Mucosa of descending colon (tissue), 3 donors: ENCODE results near the gene DSP. TPM values are rescaled to one million over a fixed set of nuclear protein-coding genes. Genes with fewer than 3 reads are reported as not detected.

Source experiments
- ATAC-seq: fragments of 200-7000 bp; cut with Tn5 transposase; one replicate; pipeline ENCODE4 v1.9.1; 2020; ENCODE audit warnings: mild to moderate bottlenecking, moderate library complexity
- DNase-seq, 3 donors: peaks; one replicate each; pipeline ENCODE4 v3.0.0-alpha.2; 2020
- H3K36me3 ChIP-seq: fragments of 200-600 bp; one replicate; pipeline ENCODE4 v1.8.0; 2021; ENCODE audit warnings: low read depth, mild to moderate bottlenecking
- H3K4me1 ChIP-seq: fragments of 200-600 bp; one replicate; pipeline ENCODE4 v1.8.0; 2021; ENCODE audit warnings: low read depth, mild to moderate bottlenecking
- H3K4me3 ChIP-seq: fragments of 200-600 bp; one replicate; pipeline ENCODE4 v1.8.0; 2021; ENCODE audit warnings: mild to moderate bottlenecking
- H3K9me3 ChIP-seq: fragments of 200-600 bp; one replicate; pipeline ENCODE4 v1.8.0; 2021; ENCODE audit warnings: mild to moderate bottlenecking
- intact Hi-C, 2 donors: fragments of 100-400 bp; cut with DNase I in 1 of 2; cut with micrococcal nuclease in 1 of 2; formaldehyde crosslinking; loops; one replicate each; pipeline versions ENCODE4 v1.11.0 to v1.11.1; 2022; cut with DNase I, micrococcal nuclease
- long read RNA-seq, 2 donors: library from polyadenylated mRNA; unstranded; transcript quantifications; one replicate each; pipeline ENCODE4 v2.0.0, GENCODE V29; 2019 to 2021
- total RNA-seq, 3 donors: library from RNA; stranded (reverse); fragmentation: NEBNext Ultra II Directional in 2 of 3; extraction: Animal tissue kit (Norgen Biotek cat#: 25700) in 2 of 3; gene quantifications; one replicate each; pipeline versions ENCODE4 v1.2.1 to v1.2.4, GENCODE V29; 2021 to 2023
- TF ChIP-seq, protein P1 (sequence below): fragments of 200-600 bp; IDR thresholded peaks from one replicate; pipeline ENCODE4 v1.8.0; 2022; ENCODE audit warnings: antibody characterized with exemption, mild to moderate bottlenecking
- donor health status: DM: no; HTN: no; CAD: no; lungs with moderate emphysema.
- donor health status: DM: no; HTN: no; CAD: no.
- donor health status: DM: no; HTN: yes; CAD: no.

The DSP gene, protein sequence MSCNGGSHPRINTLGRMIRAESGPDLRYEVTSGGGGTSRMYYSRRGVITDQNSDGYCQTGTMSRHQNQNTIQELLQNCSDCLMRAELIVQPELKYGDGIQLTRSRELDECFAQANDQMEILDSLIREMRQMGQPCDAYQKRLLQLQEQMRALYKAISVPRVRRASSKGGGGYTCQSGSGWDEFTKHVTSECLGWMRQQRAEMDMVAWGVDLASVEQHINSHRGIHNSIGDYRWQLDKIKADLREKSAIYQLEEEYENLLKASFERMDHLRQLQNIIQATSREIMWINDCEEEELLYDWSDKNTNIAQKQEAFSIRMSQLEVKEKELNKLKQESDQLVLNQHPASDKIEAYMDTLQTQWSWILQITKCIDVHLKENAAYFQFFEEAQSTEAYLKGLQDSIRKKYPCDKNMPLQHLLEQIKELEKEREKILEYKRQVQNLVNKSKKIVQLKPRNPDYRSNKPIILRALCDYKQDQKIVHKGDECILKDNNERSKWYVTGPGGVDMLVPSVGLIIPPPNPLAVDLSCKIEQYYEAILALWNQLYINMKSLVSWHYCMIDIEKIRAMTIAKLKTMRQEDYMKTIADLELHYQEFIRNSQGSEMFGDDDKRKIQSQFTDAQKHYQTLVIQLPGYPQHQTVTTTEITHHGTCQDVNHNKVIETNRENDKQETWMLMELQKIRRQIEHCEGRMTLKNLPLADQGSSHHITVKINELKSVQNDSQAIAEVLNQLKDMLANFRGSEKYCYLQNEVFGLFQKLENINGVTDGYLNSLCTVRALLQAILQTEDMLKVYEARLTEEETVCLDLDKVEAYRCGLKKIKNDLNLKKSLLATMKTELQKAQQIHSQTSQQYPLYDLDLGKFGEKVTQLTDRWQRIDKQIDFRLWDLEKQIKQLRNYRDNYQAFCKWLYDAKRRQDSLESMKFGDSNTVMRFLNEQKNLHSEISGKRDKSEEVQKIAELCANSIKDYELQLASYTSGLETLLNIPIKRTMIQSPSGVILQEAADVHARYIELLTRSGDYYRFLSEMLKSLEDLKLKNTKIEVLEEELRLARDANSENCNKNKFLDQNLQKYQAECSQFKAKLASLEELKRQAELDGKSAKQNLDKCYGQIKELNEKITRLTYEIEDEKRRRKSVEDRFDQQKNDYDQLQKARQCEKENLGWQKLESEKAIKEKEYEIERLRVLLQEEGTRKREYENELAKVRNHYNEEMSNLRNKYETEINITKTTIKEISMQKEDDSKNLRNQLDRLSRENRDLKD (N-terminal part only)
- total RNA-seq = 100 to 1,000 TPM in 2 of 3 donors, 10 to 100 TPM in 1; 85.2 to 265 (median 177) TPM
- long read RNA-seq, donor 1, full-length matches to known transcripts = 3 of 24 reads
- long read RNA-seq, donor 1, partial matches to known transcripts = 16 of 24 reads
- long read RNA-seq, donor 1, other reads (novel, unspliced or antisense) = 5 of 24 reads
- long read RNA-seq, donor 2, partial matches to known transcripts = 61 of 64 reads
- long read RNA-seq, donor 2, other reads (novel, unspliced or antisense) = 3 of 64 reads

DNA sequence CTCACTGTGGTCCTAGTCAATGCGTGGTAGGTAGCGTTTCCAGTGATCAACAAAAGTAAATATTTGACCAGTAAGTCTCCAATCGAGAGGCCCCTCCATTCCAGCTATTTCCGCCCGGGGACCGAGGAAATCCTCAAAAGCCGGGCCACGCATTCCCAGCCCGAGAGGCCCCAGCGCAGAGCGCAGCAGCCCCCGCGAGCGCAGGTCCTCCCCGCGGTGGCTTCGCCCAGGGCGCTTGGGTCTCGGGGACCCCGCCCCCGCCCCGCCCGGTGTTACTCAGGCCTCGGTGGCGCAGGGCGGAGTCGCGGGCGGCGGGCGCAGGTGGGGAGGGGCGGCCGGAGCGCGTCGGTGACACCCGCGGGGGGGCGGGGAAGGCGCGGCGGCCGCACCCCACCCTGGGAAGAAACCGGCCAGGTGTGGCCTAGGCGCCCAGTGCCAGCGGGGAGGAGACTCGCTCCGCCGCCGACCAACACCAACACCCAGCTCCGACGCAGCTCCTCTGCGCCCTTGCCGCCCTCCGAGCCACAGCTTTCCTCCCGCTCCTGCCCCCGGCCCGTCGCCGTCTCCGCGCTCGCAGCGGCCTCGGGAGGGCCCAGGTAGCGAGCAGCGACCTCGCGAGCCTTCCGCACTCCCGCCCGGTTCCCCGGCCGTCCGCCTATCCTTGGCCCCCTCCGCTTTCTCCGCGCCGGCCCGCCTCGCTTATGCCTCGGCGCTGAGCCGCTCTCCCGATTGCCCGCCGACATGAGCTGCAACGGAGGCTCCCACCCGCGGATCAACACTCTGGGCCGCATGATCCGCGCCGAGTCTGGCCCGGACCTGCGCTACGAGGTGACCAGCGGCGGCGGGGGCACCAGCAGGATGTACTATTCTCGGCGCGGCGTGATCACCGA, at the start of gene DSP:
TSS of gene DSP (plus strand) at position 497 of the 890 bp plus-strand sequence. CDS start at position 742, 245 bp downstream.
- TF ChIP-seq, protein P1, sequence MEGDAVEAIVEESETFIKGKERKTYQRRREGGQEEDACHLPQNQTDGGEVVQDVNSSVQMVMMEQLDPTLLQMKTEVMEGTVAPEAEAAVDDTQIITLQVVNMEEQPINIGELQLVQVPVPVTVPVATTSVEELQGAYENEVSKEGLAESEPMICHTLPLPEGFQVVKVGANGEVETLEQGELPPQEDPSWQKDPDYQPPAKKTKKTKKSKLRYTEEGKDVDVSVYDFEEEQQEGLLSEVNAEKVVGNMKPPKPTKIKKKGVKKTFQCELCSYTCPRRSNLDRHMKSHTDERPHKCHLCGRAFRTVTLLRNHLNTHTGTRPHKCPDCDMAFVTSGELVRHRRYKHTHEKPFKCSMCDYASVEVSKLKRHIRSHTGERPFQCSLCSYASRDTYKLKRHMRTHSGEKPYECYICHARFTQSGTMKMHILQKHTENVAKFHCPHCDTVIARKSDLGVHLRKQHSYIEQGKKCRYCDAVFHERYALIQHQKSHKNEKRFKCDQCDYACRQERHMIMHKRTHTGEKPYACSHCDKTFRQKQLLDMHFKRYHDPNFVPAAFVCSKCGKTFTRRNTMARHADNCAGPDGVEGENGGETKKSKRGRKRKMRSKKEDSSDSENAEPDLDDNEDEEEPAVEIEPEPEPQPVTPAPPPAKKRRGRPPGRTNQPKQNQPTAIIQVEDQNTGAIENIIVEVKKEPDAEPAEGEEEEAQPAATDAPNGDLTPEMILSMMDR = no peak
- H3K9me3 ChIP-seq = no peaks in the 10 kb centered on the region
- peak; percentile 90 for ATAC-seq
- peak within 1 kb of the TSS; percentile 69 for H3K4me3 ChIP-seq
- peaks cover 5% of the 10 kb centered on the region for H3K4me1 ChIP-seq
- H3K36me3 ChIP-seq = no peaks in the 10 kb centered on the region
- intact Hi-C loops = no loop called here
- DNase-seq = peak; percentile 90 to 93 (median 91)

DNA sequence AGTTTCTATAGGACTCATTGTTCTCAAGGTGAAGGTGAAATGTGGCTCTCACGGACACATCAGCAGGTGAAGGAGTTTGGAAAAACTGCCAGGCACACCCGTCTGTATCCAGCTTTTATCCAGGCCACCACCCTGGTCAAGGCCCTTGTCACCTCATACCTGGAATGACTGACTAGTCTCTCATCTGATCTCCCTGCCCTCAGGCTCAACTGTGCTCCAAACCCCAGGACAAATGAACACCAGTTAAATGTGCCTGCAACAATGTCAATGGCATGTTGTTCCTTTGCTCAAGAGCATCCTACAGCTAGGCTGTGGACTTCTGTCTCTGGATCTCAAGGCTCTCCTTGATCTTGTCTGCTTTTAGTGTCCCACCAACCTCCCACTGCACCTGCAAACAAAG, 47.6 kb upstream of the DSP start:
- H3K36me3 ChIP-seq = no peaks in the 10 kb centered on the region
- no peak overlapping the region for H3K4me3 ChIP-seq
- intact Hi-C loops = no loop called here
- H3K4me1 ChIP-seq = peaks cover 3% of the 10 kb centered on the region
- ATAC-seq (no peak), DNase-seq (no peak)
- H3K9me3 ChIP-seq = no peaks in the 10 kb centered on the region
- TF ChIP-seq, protein P1 = no peak

DNA sequence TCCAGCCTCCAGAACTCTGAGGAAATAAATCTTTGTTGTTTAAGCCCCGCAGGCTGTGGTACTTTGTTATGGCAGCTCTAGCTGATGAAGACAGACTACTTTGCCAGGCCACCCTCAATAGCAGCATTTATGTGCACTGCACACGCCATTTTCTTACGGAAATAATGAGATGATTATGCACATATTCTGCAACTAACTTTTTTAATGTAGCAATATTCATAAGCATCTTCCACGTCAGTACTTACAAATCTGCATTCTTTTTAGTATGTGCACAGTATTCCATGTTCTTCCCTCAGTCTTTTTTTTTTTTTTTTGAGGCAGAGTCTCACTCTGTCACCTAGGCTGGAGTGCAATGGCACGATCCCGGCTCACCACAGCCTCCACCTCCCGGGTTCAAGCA, 46.8 kb upstream of the DSP start:
- Histone ChIP-seq H3K4me3 (no peak overlapping the region), H3K4me1 (no peaks in the 10 kb centered on the region), H3K9me3 (no peaks in the 10 kb centered on the region), H3K36me3 (no peaks in the 10 kb centered on the region)
- intact Hi-C loops = no loop called here
- ATAC-seq (no peak), DNase-seq (no peak)
- TF ChIP-seq, protein P1 = no peak

DNA sequence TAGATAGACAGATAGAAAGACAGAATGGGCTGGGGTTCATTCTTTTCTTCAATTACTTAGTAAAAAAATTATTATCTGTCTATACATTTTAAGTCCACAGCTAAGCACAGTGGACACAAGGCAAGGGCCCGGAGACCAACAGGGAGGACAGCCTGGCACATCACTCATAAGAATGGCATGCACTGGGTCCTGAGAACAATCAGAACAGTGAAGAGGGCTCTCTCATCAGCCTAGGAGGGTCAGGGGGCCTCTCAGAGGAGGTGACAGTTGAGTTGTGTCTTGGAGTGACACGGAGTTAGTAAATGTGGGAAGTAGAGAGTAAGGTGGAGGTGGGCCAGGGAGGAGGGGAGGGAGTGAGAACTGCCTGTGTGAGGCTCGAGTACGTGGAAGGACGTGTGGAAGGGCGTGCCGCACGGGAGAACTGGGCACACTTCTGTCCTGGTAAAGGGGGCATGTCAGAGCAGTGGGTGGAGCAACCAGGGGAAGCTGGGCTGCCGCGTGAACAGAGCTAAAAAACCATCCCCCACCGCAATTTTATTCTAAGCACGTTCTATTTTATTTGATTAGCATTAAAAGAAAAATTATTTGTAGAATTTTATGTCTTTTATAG, 45.1 kb upstream of the DSP start:
- TF ChIP-seq, protein P1 = no peak
- no peaks in the 10 kb centered on the region for H3K9me3 ChIP-seq
- no peak overlapping the region for H3K4me3 ChIP-seq
- ATAC-seq (no peak), DNase-seq (no peak)
- no peaks in the 10 kb centered on the region for H3K36me3 ChIP-seq
- intact Hi-C loops = no loop called here
- H3K4me1 ChIP-seq = no peaks in the 10 kb centered on the region
